Activated CD4-positive, alpha-beta memory T cell treated with anti-CD3 and anti-CD28 coated beads, Interleukin-2, amount 10 ng/mL, durations not matched to agents 7 days and 5 days (primary cell): ENCODE measurements around the gene RNF43. TPM values are rescaled to one million over a fixed set of nuclear protein-coding genes. Genes with fewer than 3 reads are reported as not detected.

Experiments used
- CTCF ChIA-PET: fragments of 350-600 bp; sonication (Branson Sonifier 250); formaldehyde crosslinking; loops from one replicate; lab custom pipeline; 2021; ENCODE audit warnings: antibody characterized with exemption, inconsistent platforms; lab: Charles Lee
- POLR2A ChIA-PET: fragments of 350-600 bp; sonication (Branson Sonifier 250); formaldehyde crosslinking; loops from one replicate; lab custom pipeline; 2021; ENCODE audit warnings: antibody characterized with exemption; lab: Charles Lee
- DNase-seq: peaks from one replicate; pipeline ENCODE4 v3.0.0-alpha.2; 2020
- H3K27ac Mint-ChIP-seq: one replicate; pipeline ENCODE4 v1.8.0; 2021; ENCODE audit warnings: mild to moderate bottlenecking, mixed read lengths
- H3K27me3 Mint-ChIP-seq: one replicate; pipeline ENCODE4 v1.8.0; 2021; ENCODE audit warnings: mixed read lengths
- H3K36me3 Mint-ChIP-seq: one replicate; pipeline ENCODE4 v1.8.0; 2021; ENCODE audit warnings: low read depth, mixed read lengths
- H3K4me1 Mint-ChIP-seq: one replicate; pipeline ENCODE4 v1.8.0; 2021; ENCODE audit warnings: mixed read lengths
- H3K4me3 Mint-ChIP-seq: one replicate; pipeline ENCODE4 v1.8.0; 2021; ENCODE audit warnings: mild to moderate bottlenecking, mixed read lengths
- H3K9me3 Mint-ChIP-seq: one replicate; pipeline ENCODE4 v1.8.0; 2021; ENCODE audit warnings: mixed read lengths
- total RNA-seq, 2 experiments: library from RNA; stranded (reverse); gene quantifications; one replicate each; pipeline ENCODE4 v1.2.3, GENCODE V29; 2021

Gene RNF43
- total RNA-seq, 2 experiments from 2014 or later: not detected

- ChIA-PET CTCF (interaction anchor here (0.6 to 2.7 kb wide), 31 partner anchors 8 to 245 kb away, joined by 3 to 55 read pairs (median 5); partner anchors contain the start of genes HSF5 and SUPT4H1), POLR2A (interaction anchor here (1.1 to 6.1 kb wide), 12 partner anchors 65 to 215 kb away, joined by 3 to 81 read pairs (median 12); partner anchors contain the start of genes SUPT4H1 and TSPOAP1)
- no peak overlapping the region for H3K4me3 Mint-ChIP-seq
- H3K4me1 Mint-ChIP-seq: peaks cover 37% of the 10 kb centered on the region
- H3K36me3 Mint-ChIP-seq: no peaks in the 10 kb centered on the region
- no peaks in the 10 kb centered on the region for H3K27me3 Mint-ChIP-seq
- H3K27ac Mint-ChIP-seq: peak overlapping the region; percentile 10
- no peak for DNase-seq
- H3K9me3 Mint-ChIP-seq: no peaks in the 10 kb centered on the region
Measured at GRCh38 chr17:58416937-58417299, 416 bp downstream of the RNF43 start.

DNA sequence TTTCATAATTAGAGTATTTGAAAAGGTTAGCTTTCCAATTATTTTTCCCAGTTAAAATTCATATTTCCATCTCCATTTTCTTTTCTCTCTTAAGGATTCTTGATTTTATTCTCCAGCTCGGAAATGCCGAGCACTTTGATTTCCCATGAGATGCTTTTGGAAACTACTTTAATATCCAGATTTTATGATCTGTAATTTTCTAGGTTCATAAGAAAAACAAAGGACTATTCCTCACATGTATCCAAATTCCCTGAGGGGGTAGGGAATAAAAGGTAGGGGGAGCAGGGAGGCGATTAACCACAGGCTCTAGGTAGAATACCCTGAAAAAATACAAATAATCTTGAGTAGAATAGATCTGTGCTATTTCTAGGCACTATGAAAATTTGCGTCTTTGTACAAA, 938 bp downstream of the RNF43 start:
- Mint-ChIP-seq H3K9me3 (no peaks in the 10 kb centered on the region), H3K36me3 (no peaks in the 10 kb centered on the region), H3K4me3 (no peak overlapping the region), H3K27me3 (no peaks in the 10 kb centered on the region), H3K27ac (no peak overlapping the region), H3K4me1 (peaks cover 39% of the 10 kb centered on the region)
- no peak for DNase-seq
- ChIA-PET POLR2A (interaction anchor here (2.0 to 6.1 kb wide), 6 partner anchors 64 to 99 kb away, joined by 9 to 81 read pairs (median 16); partner anchors contain the start of gene SUPT4H1), CTCF (interaction anchor here (1.1 to 2.7 kb wide), 8 partner anchors 30 to 196 kb away, joined by 3 to 55 read pairs (median 8); partner anchors contain the start of gene SUPT4H1)

GRCh38 chr17:58415371-58416055, 1.8 kb downstream of the RNF43 start:
- H3K4me3 Mint-ChIP-seq: no peak overlapping the region

GRCh38 chr17:58414596-58414997, 2.7 kb downstream of the RNF43 start:
- H3K36me3 Mint-ChIP-seq: no peaks in the 10 kb centered on the region
- ChIA-PET CTCF (interaction anchor here (0.8 to 2.4 kb wide), 6 partner anchors 9 to 97 kb away, joined by 3 to 11 read pairs (median 4); partner anchors contain the start of gene SUPT4H1), POLR2A (interaction anchor here (1.0 to 6.1 kb wide), 7 partner anchors 60 to 217 kb away, joined by 3 to 81 read pairs (median 5); partner anchors contain the start of gene SUPT4H1)
- H3K27ac Mint-ChIP-seq: no peak overlapping the region
- H3K4me1 Mint-ChIP-seq: peaks cover 39% of the 10 kb centered on the region
- H3K4me3 Mint-ChIP-seq: no peak overlapping the region
- no peaks in the 10 kb centered on the region for H3K9me3 Mint-ChIP-seq
- no peak for DNase-seq
- no peaks in the 10 kb centered on the region for H3K27me3 Mint-ChIP-seq

More at GRCh38 chr17:58415371-58416055, 1.8 kb downstream of the RNF43 start:
- Mint-ChIP-seq H3K27ac (no peak overlapping the region), H3K36me3 (no peaks in the 10 kb centered on the region), H3K9me3 (no peaks in the 10 kb centered on the region), H3K4me1 (peaks cover 39% of the 10 kb centered on the region), H3K27me3 (no peaks in the 10 kb centered on the region)
- ChIA-PET CTCF (interaction anchor here (0.8 to 2.7 kb wide), 7 partner anchors 15 to 98 kb away, joined by 3 to 55 read pairs (median 5); partner anchors contain the start of gene SUPT4H1), POLR2A (interaction anchor here (0.8 to 6.1 kb wide), 7 partner anchors 61 to 216 kb away, joined by 3 to 81 read pairs (median 4); partner anchors contain the start of gene SUPT4H1)
- no peak for DNase-seq

DNA sequence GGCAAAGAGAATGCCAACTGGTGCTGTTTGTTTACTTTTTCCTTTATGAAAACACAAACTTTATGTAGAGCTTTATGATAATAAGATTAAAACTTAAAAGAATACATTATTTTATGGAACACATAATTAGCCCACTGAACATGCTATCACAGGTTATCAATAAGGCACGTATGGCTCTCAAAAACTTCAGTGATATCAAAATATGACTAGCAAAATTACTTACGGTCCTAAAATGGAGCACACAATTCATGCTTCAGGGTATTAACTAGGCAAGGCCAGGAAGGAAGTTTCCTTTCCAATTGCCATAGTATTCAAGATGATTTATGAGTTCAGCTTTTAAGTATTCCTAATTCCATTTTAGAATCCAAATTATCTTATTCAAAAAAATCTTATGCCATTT, 3.6 kb downstream of the RNF43 start:
- Mint-ChIP-seq H3K9me3 (no peaks in the 10 kb centered on the region), H3K4me3 (no peak overlapping the region), H3K36me3 (no peaks in the 10 kb centered on the region), H3K27me3 (no peaks in the 10 kb centered on the region), H3K27ac (no peak overlapping the region), H3K4me1 (peaks cover 38% of the 10 kb centered on the region)
- DNase-seq: no peak
- ChIA-PET POLR2A (interaction anchor here (0.9 to 6.1 kb wide), 7 partner anchors 62 to 97 kb away, joined by 3 to 81 read pairs (median 7); partner anchors contain the start of gene SUPT4H1), CTCF (interaction anchor here (1.1 to 2.4 kb wide), 7 partner anchors 8 to 96 kb away, joined by 3 to 13 read pairs (median 6); partner anchors contain the start of gene SUPT4H1)

GRCh38 chr17:58412961-58413586, 4.3 kb downstream of the RNF43 start:
- Mint-ChIP-seq H3K9me3 (no peaks in the 10 kb centered on the region), H3K27ac (peak overlapping the region; percentile 38), H3K4me1 (peaks cover 32% of the 10 kb centered on the region), H3K4me3 (no peak overlapping the region), H3K36me3 (no peaks in the 10 kb centered on the region), H3K27me3 (no peaks in the 10 kb centered on the region)
- CTCF ChIA-PET: interaction anchor here (0.7 to 2.4 kb wide), 7 partner anchors 59 to 164 kb away, joined by 3 to 13 read pairs (median 6); partner anchors contain the start of gene SUPT4H1
- POLR2A ChIA-PET: interaction anchor here (0.8 to 6.1 kb wide), 7 partner anchors 61 to 98 kb away, joined by 3 to 81 read pairs (median 7); partner anchors contain the start of gene SUPT4H1
- DNase-seq: no peak

- no peak overlapping the region for H3K4me3 Mint-ChIP-seq
- H3K9me3 Mint-ChIP-seq: no peaks in the 10 kb centered on the region
- H3K27me3 Mint-ChIP-seq: no peaks in the 10 kb centered on the region
- no peak for DNase-seq
- CTCF ChIA-PET: interaction anchor here (0.6 to 2.0 kb wide), 4 partner anchors 61 to 304 kb away, joined by 3 to 13 read pairs (median 8); partner anchors contain the start of gene SUPT4H1
- H3K4me1 Mint-ChIP-seq: peaks cover 23% of the 10 kb centered on the region
- no peak overlapping the region for H3K27ac Mint-ChIP-seq
- POLR2A ChIA-PET: interaction anchor here (0.8 to 6.1 kb wide), 6 partner anchors 60 to 97 kb away, joined by 3 to 81 read pairs (median 8); partner anchors contain the start of gene SUPT4H1
- H3K36me3 Mint-ChIP-seq: no peaks in the 10 kb centered on the region
Measured at GRCh38 chr17:58412064-58412703, 5.2 kb downstream of the RNF43 start.

- Mint-ChIP-seq H3K27me3 (no peaks in the 10 kb centered on the region), H3K27ac (no peak overlapping the region), H3K4me3 (no peak overlapping the region), H3K9me3 (no peaks in the 10 kb centered on the region), H3K36me3 (no peaks in the 10 kb centered on the region), H3K4me1 (peaks cover 20% of the 10 kb centered on the region)
- CTCF ChIA-PET: interaction anchor here (0.6 kb wide), 1 partner anchor 304 kb away, joined by 3 read pairs; no protein-coding TSS in a partner anchor
- DNase-seq: no peak
- POLR2A ChIA-PET: interaction anchor here (1.5 kb wide), 1 partner anchor 60 kb away, joined by 3 read pairs; no protein-coding TSS in a partner anchor
Measured at GRCh38 chr17:58411408-58411894, 5.9 kb downstream of the RNF43 start.

DNA sequence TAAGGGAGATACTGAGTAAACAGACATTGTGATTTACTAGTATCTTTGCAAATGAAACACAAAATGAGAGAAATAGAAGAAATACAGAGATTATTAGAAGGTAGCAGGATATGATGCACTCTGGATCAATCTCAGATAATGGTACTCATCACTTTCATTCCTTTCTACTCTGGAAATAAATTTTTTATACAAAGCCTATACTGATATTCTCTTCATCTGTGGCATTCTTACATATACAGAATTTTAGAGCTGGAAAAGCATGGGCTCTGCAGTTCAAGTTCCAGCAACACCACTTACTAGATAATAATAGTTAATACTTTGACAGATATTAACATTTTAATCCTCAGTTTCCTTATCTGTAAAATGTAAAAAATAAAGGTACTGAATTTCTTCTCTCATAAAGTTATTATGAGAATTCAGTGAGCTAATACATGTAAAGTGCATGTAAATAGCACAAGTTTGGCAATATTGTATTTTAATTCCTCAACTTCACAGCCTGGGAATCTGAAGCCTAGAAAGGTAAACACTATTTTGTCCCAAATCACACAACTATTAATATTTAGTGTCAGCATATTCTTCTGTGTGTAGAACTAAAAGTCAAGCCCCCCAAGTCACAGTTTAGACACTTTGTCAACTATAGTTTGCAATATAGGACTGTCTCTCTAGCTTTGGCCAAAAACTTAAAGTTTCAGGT, 6.5 kb downstream of the RNF43 start:
- Mint-ChIP-seq H3K4me3 (no peak overlapping the region), H3K36me3 (no peaks in the 10 kb centered on the region), H3K27ac (no peak overlapping the region), H3K4me1 (peaks cover 20% of the 10 kb centered on the region), H3K9me3 (no peaks in the 10 kb centered on the region), H3K27me3 (peaks cover under 1% of the 10 kb centered on the region)
- ChIA-PET POLR2A (interaction anchor here (1.5 kb wide), 1 partner anchor 60 kb away, joined by 3 read pairs; no protein-coding TSS in a partner anchor), CTCF (no interaction called here)
- no peak for DNase-seq

- Mint-ChIP-seq H3K4me1 (peaks cover 20% of the 10 kb centered on the region), H3K4me3 (no peak overlapping the region), H3K27me3 (peaks cover 3% of the 10 kb centered on the region), H3K36me3 (no peaks in the 10 kb centered on the region), H3K27ac (no peak overlapping the region), H3K9me3 (no peaks in the 10 kb centered on the region)
- ChIA-PET POLR2A (no interaction called here), CTCF (interaction anchor here (1.8 kb wide), 1 partner anchor 8 kb away, joined by 5 read pairs; the partner anchor contains the start of gene RNF43)
- no peak for DNase-seq
Measured at GRCh38 chr17:58409432-58409831, 7.9 kb downstream of the RNF43 start.

DNA sequence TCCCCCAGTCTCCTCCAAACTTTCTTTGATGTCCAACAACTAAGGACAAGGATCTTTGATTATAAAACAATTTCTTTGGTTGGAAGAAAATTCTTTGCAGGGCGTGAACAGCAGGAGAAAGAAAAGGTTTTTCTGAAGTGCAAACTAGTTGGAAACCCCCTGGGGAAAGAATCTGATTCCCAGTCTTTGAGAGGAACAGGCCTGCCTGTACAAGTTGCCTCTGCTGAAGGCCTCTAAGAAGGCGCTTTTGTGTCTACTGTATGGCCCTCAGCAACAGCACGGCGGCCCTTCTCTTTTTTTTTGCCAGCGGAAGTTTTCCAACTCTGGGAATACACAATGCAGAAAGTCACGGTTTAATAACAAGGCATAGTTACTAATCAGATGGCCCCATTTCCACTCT, 14.0 kb downstream of the RNF43 start:
- H3K27ac Mint-ChIP-seq: no peak overlapping the region
- POLR2A ChIA-PET: no interaction called here

More for the DNA sequence above, 14.0 kb downstream of the RNF43 start:
- Mint-ChIP-seq H3K4me3 (no peak overlapping the region), H3K27me3 (peaks cover 5% of the 10 kb centered on the region), H3K9me3 (no peaks in the 10 kb centered on the region), H3K36me3 (no peaks in the 10 kb centered on the region), H3K4me1 (peaks cover 12% of the 10 kb centered on the region)
- DNase-seq: no peak
- CTCF ChIA-PET: no interaction called here
